Keratinocyte (primary cell): ENCODE data around the gene MGMT. TPM values are rescaled to one million over a fixed set of nuclear protein-coding genes. Genes with fewer than 3 reads are reported as not detected.

Experiments used
- DNase-seq: peaks from one replicate; pipeline ENCODE4 v3.0.0-alpha.2; 2011; ENCODE audit warnings: low read depth, missing footprints, low spot score
- FAIRE-seq: peaks from 2 replicates; lab custom pipeline; 2011; peaks lifted over from hg19 to GRCh38; lab: Jason Lieb, UNC
- H2AFZ ChIP-seq: 2 replicates; pipeline ENCODE4 v1.6.0; 2012; ENCODE audit warnings: low read length, control low read depth, inconsistent platforms; ENCODE audit not compliant: control insufficient read depth
- H3K27ac ChIP-seq: 2 replicates; pipeline ENCODE4 v1.5.1; 2011; ENCODE audit warnings: low read length; ENCODE audit not compliant: control insufficient read depth, insufficient read depth
- H3K27me3 ChIP-seq: 3 replicates; pipeline ENCODE4 v1.6.0; 2011; ENCODE audit warnings: low read length; ENCODE audit not compliant: control insufficient read depth, insufficient read depth; ENCODE audit errors: extremely low read depth
- H3K36me3 ChIP-seq, 2 experiments: 2 replicates in 1 of 2; 3 replicates in 1 of 2; pipeline ENCODE4 v1.5.1; 2011; ENCODE audit warnings: low read length in 2 of 2, mild to moderate bottlenecking in 1 of 2; ENCODE audit not compliant: control insufficient read depth in 2 of 2, insufficient read depth in 2 of 2; ENCODE audit errors: extremely low read depth in 1 of 2
- H3K4me1 ChIP-seq: 3 replicates; pipeline ENCODE4 v1.5.1; 2011; ENCODE audit warnings: low read length; ENCODE audit not compliant: control insufficient read depth, insufficient read depth; ENCODE audit errors: extremely low read depth
- H3K4me2 ChIP-seq: 3 replicates; pipeline ENCODE4 v1.6.0; 2011; ENCODE audit warnings: low read depth, low read length; ENCODE audit not compliant: control insufficient read depth, insufficient read depth; ENCODE audit errors: extremely low read depth
- H3K4me3 ChIP-seq, 3 experiments: fragments of 200-600 bp in 1 of 3; sonication (generic) in 1 of 3; 2 replicates in 2 of 3; 3 replicates in 1 of 3; pipeline ENCODE4 v1.5.1; 2011 to 2016; ENCODE audit warnings: low read length in 3 of 3, mild to moderate bottlenecking in 3 of 3, control low read depth in 2 of 3, inconsistent platforms in 1 of 3, low read depth in 1 of 3, mixed read lengths in 1 of 3, mixed run types in 1 of 3, moderate library complexity in 1 of 3; ENCODE audit not compliant: control insufficient read depth in 2 of 3, insufficient read depth in 2 of 3; ENCODE audit errors: extremely low read depth in 1 of 3
- H3K79me2 ChIP-seq: 2 replicates; pipeline ENCODE4 v1.6.0; 2012; ENCODE audit warnings: low read length; ENCODE audit not compliant: control insufficient read depth, insufficient read depth
- H3K9ac ChIP-seq: 3 replicates; pipeline ENCODE4 v1.6.0; 2011; ENCODE audit warnings: low read length; ENCODE audit not compliant: control insufficient read depth, insufficient read depth; ENCODE audit errors: extremely low read depth
- H3K9me1 ChIP-seq: 3 replicates; pipeline ENCODE4 v1.6.0; 2011; ENCODE audit warnings: low read length; ENCODE audit not compliant: control insufficient read depth, insufficient read depth; ENCODE audit errors: extremely low read depth
- H3K9me3 ChIP-seq: 2 replicates; pipeline ENCODE4 v1.5.1; 2012; ENCODE audit warnings: low read depth, low read length; ENCODE audit not compliant: control insufficient read depth
- H4K20me1 ChIP-seq: 3 replicates; pipeline ENCODE4 v1.6.0; 2011; ENCODE audit warnings: low read length; ENCODE audit not compliant: control insufficient read depth, insufficient read depth; ENCODE audit errors: extremely low read depth
- EZH2 ChIP-seq: IDR thresholded peaks from one replicate; pipeline ENCODE4 v1.6.1; 2012; ENCODE audit warnings: inconsistent platforms, mild to moderate bottlenecking, low read length, moderate library complexity
- dilution Hi-C: fragments of 300-500 bp; cut with MboI; formaldehyde crosslinking; loops from one replicate; pipeline ENCODE4 v1.7.0; 2020; ENCODE audit warnings: low sequenced_read_pairs; ENCODE audit not compliant: extremely low pct_ligation_motif_present
- polyA plus RNA-seq, 5 experiments: library from polyadenylated mRNA; depleted of rRNA in 3 of 5; stranded (reverse) in 3 of 5; stranded (forward) in 1 of 5; unstranded in 1 of 5; fragments of >200 nt; gene quantifications; 1 replicate in 1 of 5; 2 replicates in 3 of 5; 3 replicates in 1 of 5; pipeline versions ENCODE4 v1.2.1 to v1.2.3, GENCODE V29; 2011 to 2012; ENCODE audit warnings: missing spikeins in 2 of 5, low read depth in 1 of 5, low replicate concordance in 1 of 5
- TF ChIP-seq, protein P1 (sequence below), 3 experiments: IDR thresholded peaks in 1 of 3; conservative IDR thresholded peaks in 1 of 3; optimal IDR thresholded peaks in 1 of 3; 2 replicates in 2 of 3; 3 replicates in 1 of 3; pipeline versions ENCODE3 to v1.5.1; 2011; ENCODE audit warnings: low read length in 3 of 3, mild to moderate bottlenecking in 3 of 3, moderate library complexity in 2 of 3, control low read depth in 1 of 3, inconsistent platforms in 1 of 3; ENCODE audit not compliant: insufficient read depth in 2 of 3; ENCODE audit errors: extremely low read depth in 1 of 3

Gene MGMT
- polyA plus RNA-seq, 1 donor (not counting 4 experiments of a cell fraction or from before 2014, with no cell fraction given), result 15.2 TPM

DNA sequence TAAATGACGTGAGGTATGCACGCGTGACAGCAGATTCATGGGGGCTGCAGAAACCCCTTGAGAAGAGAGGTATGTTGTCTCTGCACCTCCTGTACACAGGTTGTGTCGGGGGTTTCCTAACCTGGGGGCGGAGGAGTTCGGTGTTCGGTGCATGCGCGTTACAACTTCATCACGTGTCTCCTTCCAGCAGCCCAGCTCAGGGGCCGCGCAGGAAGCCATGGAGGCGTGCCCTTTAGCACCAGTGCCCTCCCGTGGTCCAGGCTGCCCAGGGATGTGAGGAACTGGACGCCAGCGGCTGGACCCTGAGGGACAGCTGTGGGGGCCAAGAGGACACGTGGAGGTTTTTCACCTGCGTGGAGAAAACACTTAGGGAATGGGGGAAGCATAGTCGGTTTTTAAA is 310.6 kb downstream of the MGMT start:
- Histone ChIP-seq H3K9ac (no peak overlapping the region), H3K4me1 (no peaks in the 10 kb centered on the region), H3K9me3 (peaks cover 5% of the 10 kb centered on the region), H3K9me1 (no peaks in the 10 kb centered on the region), H3K79me2 (no peaks in the 10 kb centered on the region), H4K20me1 (no peaks in the 10 kb centered on the region), H3K36me3 (no peaks in the 10 kb centered on the region), H3K4me3 (no peak overlapping the region), H2AFZ (no peak overlapping the region), H3K27ac (no peak overlapping the region), H3K27me3 (no peaks in the 10 kb centered on the region), H3K4me2 (no peak overlapping the region)
- dilution Hi-C loops, result no loop called here
- TF ChIP-seq EZH2, result no peak
- TF ChIP-seq, protein P1, sequence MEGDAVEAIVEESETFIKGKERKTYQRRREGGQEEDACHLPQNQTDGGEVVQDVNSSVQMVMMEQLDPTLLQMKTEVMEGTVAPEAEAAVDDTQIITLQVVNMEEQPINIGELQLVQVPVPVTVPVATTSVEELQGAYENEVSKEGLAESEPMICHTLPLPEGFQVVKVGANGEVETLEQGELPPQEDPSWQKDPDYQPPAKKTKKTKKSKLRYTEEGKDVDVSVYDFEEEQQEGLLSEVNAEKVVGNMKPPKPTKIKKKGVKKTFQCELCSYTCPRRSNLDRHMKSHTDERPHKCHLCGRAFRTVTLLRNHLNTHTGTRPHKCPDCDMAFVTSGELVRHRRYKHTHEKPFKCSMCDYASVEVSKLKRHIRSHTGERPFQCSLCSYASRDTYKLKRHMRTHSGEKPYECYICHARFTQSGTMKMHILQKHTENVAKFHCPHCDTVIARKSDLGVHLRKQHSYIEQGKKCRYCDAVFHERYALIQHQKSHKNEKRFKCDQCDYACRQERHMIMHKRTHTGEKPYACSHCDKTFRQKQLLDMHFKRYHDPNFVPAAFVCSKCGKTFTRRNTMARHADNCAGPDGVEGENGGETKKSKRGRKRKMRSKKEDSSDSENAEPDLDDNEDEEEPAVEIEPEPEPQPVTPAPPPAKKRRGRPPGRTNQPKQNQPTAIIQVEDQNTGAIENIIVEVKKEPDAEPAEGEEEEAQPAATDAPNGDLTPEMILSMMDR (optimal IDR thresholded peaks at IDR 0.05 in 1 of 3, IDR thresholded peaks at IDR 0.05 in 1 of 3, conservative IDR thresholded peaks at IDR 0.05 in 1 of 3; ENCODE audit: extremely low read depth in 1 of 3, insufficient read depth in 2 of 3, low read length in 3 of 3), result no peak
- DNase-seq (no peak), FAIRE-seq (no peak)

GRCh38 chr10:129778571-129778970 is 311.5 kb downstream of the MGMT start:
- Histone ChIP-seq H3K79me2 (no peaks in the 10 kb centered on the region), H3K27ac (no peak overlapping the region), H3K36me3 (no peaks in the 10 kb centered on the region), H3K4me2 (no peak overlapping the region), H3K9me1 (no peaks in the 10 kb centered on the region), H4K20me1 (no peaks in the 10 kb centered on the region), H3K9me3 (peaks cover 5% of the 10 kb centered on the region), H3K27me3 (no peaks in the 10 kb centered on the region), H2AFZ (no peak overlapping the region), H3K4me1 (no peaks in the 10 kb centered on the region), H3K4me3 (no peak overlapping the region), H3K9ac (no peak overlapping the region)
- TF ChIP-seq EZH2, result no peak
- TF ChIP-seq, protein P1 (optimal IDR thresholded peaks at IDR 0.05 in 1 of 3, IDR thresholded peaks at IDR 0.05 in 1 of 3, conservative IDR thresholded peaks at IDR 0.05 in 1 of 3; ENCODE audit: extremely low read depth in 1 of 3, insufficient read depth in 2 of 3, low read length in 3 of 3), result no peak
- dilution Hi-C loops, result no loop called here
- DNase-seq, result no peak
- no peak for FAIRE-seq
